Trophoblast cell (in vitro differentiated cells and primary cell): ENCODE data around the gene COMMD10.
"Not testable (repeated sequence)": the region's sequence is repeated elsewhere in the genome, so short reads cannot be mapped to it uniquely, and the experiment has no call there.

Experiments used
- DNase-seq, 2 donors: peaks; one replicate each; pipeline ENCODE4 v3.0.0-alpha.2; 2016
- H2AFZ ChIP-seq: 2 replicates; pipeline ENCODE4 v1.6.1; 2013; ENCODE audit warnings: low read length, moderate library complexity, mild to moderate bottlenecking; ENCODE audit not compliant: insufficient read depth, poor library complexity
- H2AK5ac ChIP-seq: 2 replicates; pipeline ENCODE4 v1.6.1; 2013; ENCODE audit warnings: mild to moderate bottlenecking, low read length
- H2BK120ac ChIP-seq: 2 replicates; pipeline ENCODE4 v1.6.1; 2013; ENCODE audit warnings: low read length, mild to moderate bottlenecking, moderate library complexity; ENCODE audit not compliant: insufficient read depth, poor library complexity
- H2BK12ac ChIP-seq: 2 replicates; pipeline ENCODE4 v1.6.1; 2013; ENCODE audit warnings: mild to moderate bottlenecking, low read length, moderate library complexity
- H2BK5ac ChIP-seq: 2 replicates; pipeline ENCODE4 v1.6.1; 2013; ENCODE audit warnings: low read length, low read depth, moderate library complexity, mild to moderate bottlenecking; ENCODE audit not compliant: poor library complexity
- H3K14ac ChIP-seq: 2 replicates; pipeline ENCODE4 v1.6.1; 2013; ENCODE audit warnings: mild to moderate bottlenecking, low read length
- H3K18ac ChIP-seq: 2 replicates; pipeline ENCODE4 v1.6.1; 2013; ENCODE audit warnings: mild to moderate bottlenecking, low read length
- H3K23ac ChIP-seq: 2 replicates; pipeline ENCODE4 v1.6.1; 2013; ENCODE audit warnings: low read length
- H3K27ac ChIP-seq: 2 replicates; pipeline ENCODE4 v1.5.1; 2013; ENCODE audit warnings: low read depth, mild to moderate bottlenecking, inconsistent platforms, low read length, moderate library complexity
- H3K27me3 ChIP-seq: 2 replicates; pipeline ENCODE4 v1.6.1; 2013; ENCODE audit warnings: inconsistent platforms, mild to moderate bottlenecking, low read length, moderate library complexity; ENCODE audit not compliant: insufficient read depth
- H3K36me3 ChIP-seq, 2 experiments: 1 replicate in 1 of 2; 2 replicates in 1 of 2; pipeline ENCODE4 v1.6.1; 2013; ENCODE audit warnings: low read length in 2 of 2, mild to moderate bottlenecking in 2 of 2, moderate library complexity in 1 of 2; ENCODE audit not compliant: insufficient read depth in 2 of 2, control insufficient read depth in 1 of 2
- H3K4ac ChIP-seq: 2 replicates; pipeline ENCODE4 v1.6.1; 2013; ENCODE audit warnings: low read depth, mild to moderate bottlenecking, low read length, moderate library complexity
- H3K4me1 ChIP-seq, 2 experiments: 1 replicate in 1 of 2; 2 replicates in 1 of 2; pipeline ENCODE4 v1.6.1; 2013; ENCODE audit warnings: low read length in 2 of 2, mild to moderate bottlenecking in 2 of 2, moderate library complexity in 1 of 2; ENCODE audit not compliant: insufficient read depth in 2 of 2, control insufficient read depth in 1 of 2
- H3K4me2 ChIP-seq: 2 replicates; pipeline ENCODE4 v1.6.1; 2013; ENCODE audit warnings: inconsistent platforms, mild to moderate bottlenecking, low read length, moderate library complexity
- H3K4me3 ChIP-seq: 2 replicates; pipeline ENCODE4 v1.5.1; 2013; ENCODE audit warnings: mild to moderate bottlenecking, low read depth, low read length, inconsistent platforms
- H3K79me1 ChIP-seq: one replicate; pipeline ENCODE4 v1.6.1; 2013; ENCODE audit warnings: low read length
- H3K79me2 ChIP-seq: 2 replicates; pipeline ENCODE4 v1.6.1; 2013; ENCODE audit warnings: low read length, mild to moderate bottlenecking; ENCODE audit not compliant: control insufficient read depth, insufficient read depth, poor library complexity
- H3K9ac ChIP-seq: 2 replicates; pipeline ENCODE4 v1.6.1; 2013; ENCODE audit warnings: mild to moderate bottlenecking, low read length
- H3K9me3 ChIP-seq: 2 replicates; pipeline ENCODE4 v1.6.1; 2013; ENCODE audit warnings: low read depth, mild to moderate bottlenecking, control low read depth, inconsistent platforms, low read length; ENCODE audit not compliant: insufficient read depth
- H4K12ac ChIP-seq: 2 replicates; pipeline ENCODE4 v1.6.1; 2013; ENCODE audit warnings: low read depth, mild to moderate bottlenecking, low read length, moderate library complexity
- H4K8ac ChIP-seq: 2 replicates; pipeline ENCODE4 v1.6.1; 2013; ENCODE audit warnings: low read depth, mild to moderate bottlenecking, low read length, moderate library complexity
- H4K91ac ChIP-seq: one replicate; pipeline ENCODE4 v1.6.1; 2013; ENCODE audit warnings: low read depth, mild to moderate bottlenecking, low read length, moderate library complexity
- WGBS: extraction: QIAGEN DNeasy Blood & Tissue Kit; methylation state at CpG from one replicate; pipeline ENCODE4 v1.1.7; 2013; ENCODE audit warnings: missing lambda C conversion rate; ENCODE audit not compliant: insufficient read length, insufficient coverage; ENCODE audit errors: extremely low coverage; 5-methylcytosine and 5-hydroxymethylcytosine counted together

The COMMD10 gene

GRCh38 chr5:116084287-116084691 lies 536 bp upstream of the COMMD10 start:
- H3K4me3 ChIP-seq = peak overlapping the region; percentile 60
- no peaks in the 10 kb centered on the region for H3K36me3 ChIP-seq
- peaks cover 5% of the 10 kb centered on the region for H3K79me1 ChIP-seq
- H3K4me2 ChIP-seq = peak overlapping the region; percentile 59
- H3K18ac ChIP-seq = no peak overlapping the region
- no peak overlapping the region for H3K23ac ChIP-seq
- H2AK5ac ChIP-seq = no peak overlapping the region
- no peak overlapping the region for H4K91ac ChIP-seq
- H2AFZ ChIP-seq = no peak overlapping the region
- no peak overlapping the region for H3K9ac ChIP-seq
- peaks cover 3% of the 10 kb centered on the region for H3K79me2 ChIP-seq
- no peak overlapping the region for H3K27ac ChIP-seq
- no peak overlapping the region for H2BK12ac ChIP-seq
- H3K9me3 ChIP-seq = peaks cover 2% of the 10 kb centered on the region
- peak overlapping the region; percentile 3 for H4K8ac ChIP-seq
- H3K14ac ChIP-seq = no peak overlapping the region
- H4K12ac ChIP-seq = peak overlapping the region; percentile 9
- no peak overlapping the region for H2BK5ac ChIP-seq
- H2BK120ac ChIP-seq = no peak overlapping the region
- peaks cover 4 to 6% of the 10 kb centered on the region in 2 experiments for H3K4me1 ChIP-seq
- no peak overlapping the region for H3K4ac ChIP-seq
- H3K27me3 ChIP-seq = no peaks in the 10 kb centered on the region
- no CpG with 5 or more reads among the region's 11 CpGs for WGBS
- no peak for DNase-seq

- H3K4me2 ChIP-seq, H2BK12ac ChIP-seq, H3K9ac ChIP-seq, H2BK5ac ChIP-seq, H2AK5ac ChIP-seq, H2AFZ ChIP-seq, H3K4ac ChIP-seq, H3K79me2 ChIP-seq, H3K27ac ChIP-seq, H3K79me1 ChIP-seq, H3K4me1 ChIP-seq, H3K9me3 ChIP-seq, H4K91ac ChIP-seq, H3K4me3 ChIP-seq, H3K36me3 ChIP-seq, H3K27me3 ChIP-seq, H3K18ac ChIP-seq, H2BK120ac ChIP-seq, H3K14ac ChIP-seq, DNase-seq, H3K23ac ChIP-seq, H4K12ac ChIP-seq: not testable (repeated sequence)
- no CpG with 5 or more reads among the region's 11 CpGs for WGBS
- H4K8ac ChIP-seq = peak overlapping the region; percentile 7
Observed at GRCh38 chr5:116086309-116086708, 1.5 kb downstream of the COMMD10 start.

GRCh38 chr5:116088062-116088461 lies 3.2 kb downstream of the COMMD10 start:
- Histone ChIP-seq H4K12ac (no peak overlapping the region), H2BK12ac (no peak overlapping the region), H3K4ac (no peak overlapping the region), H3K18ac (no peak overlapping the region), H3K27me3 (no peaks in the 10 kb centered on the region), H3K9ac (no peak overlapping the region), H3K79me1 (peaks cover 5% of the 10 kb centered on the region), H3K23ac (no peak overlapping the region), H4K91ac (no peak overlapping the region), H2BK5ac (no peak overlapping the region), H2AK5ac (no peak overlapping the region), H3K79me2 (peaks cover 3% of the 10 kb centered on the region), H3K14ac (no peak overlapping the region), H3K4me2 (no peak overlapping the region), H2AFZ (no peak overlapping the region), H3K4me3 (no peak overlapping the region), H3K36me3 (no peaks in the 10 kb centered on the region), H2BK120ac (no peak overlapping the region), H4K8ac (no peak overlapping the region), H3K4me1 (peaks cover 4 to 6% of the 10 kb centered on the region in 2 experiments), H3K27ac (no peak overlapping the region), H3K9me3 (peaks cover 2% of the 10 kb centered on the region)
- no peak for DNase-seq

GRCh38 chr5:116090302-116090701 lies 5.5 kb downstream of the COMMD10 start:
- Histone ChIP-seq H2BK12ac (no peak overlapping the region), H3K27ac (no peak overlapping the region), H2AK5ac (no peak overlapping the region), H3K4me1 (no peaks in the 10 kb centered on the region), H3K18ac (no peak overlapping the region), H4K8ac (no peak overlapping the region), H3K4me3 (no peak overlapping the region), H4K91ac (no peak overlapping the region), H2BK120ac (no peak overlapping the region), H3K27me3 (no peaks in the 10 kb centered on the region), H3K4ac (no peak overlapping the region), H3K23ac (no peak overlapping the region), H2AFZ (no peak overlapping the region), H3K79me1 (no peaks in the 10 kb centered on the region), H3K9me3 (no peaks in the 10 kb centered on the region), H3K14ac (no peak overlapping the region), H4K12ac (no peak overlapping the region), H3K9ac (no peak overlapping the region), H2BK5ac (no peak overlapping the region), H3K79me2 (no peaks in the 10 kb centered on the region), H3K36me3 (peaks cover 3 to 4% of the 10 kb centered on the region in 2 experiments), H3K4me2 (no peak overlapping the region)
- no peak for DNase-seq
- no CpG with 5 or more reads among the region's 3 CpGs for WGBS
